NCI-H748 treated with DMSO at 0.1 percent for 48 hours (cell line): ENCODE results near the gene H2AZ1.

Experiments
- DNase-seq: peaks from one replicate; lab custom pipeline; 2025; lab: John Stamatoyannopoulos, UW

Gene H2AZ1

DNA sequence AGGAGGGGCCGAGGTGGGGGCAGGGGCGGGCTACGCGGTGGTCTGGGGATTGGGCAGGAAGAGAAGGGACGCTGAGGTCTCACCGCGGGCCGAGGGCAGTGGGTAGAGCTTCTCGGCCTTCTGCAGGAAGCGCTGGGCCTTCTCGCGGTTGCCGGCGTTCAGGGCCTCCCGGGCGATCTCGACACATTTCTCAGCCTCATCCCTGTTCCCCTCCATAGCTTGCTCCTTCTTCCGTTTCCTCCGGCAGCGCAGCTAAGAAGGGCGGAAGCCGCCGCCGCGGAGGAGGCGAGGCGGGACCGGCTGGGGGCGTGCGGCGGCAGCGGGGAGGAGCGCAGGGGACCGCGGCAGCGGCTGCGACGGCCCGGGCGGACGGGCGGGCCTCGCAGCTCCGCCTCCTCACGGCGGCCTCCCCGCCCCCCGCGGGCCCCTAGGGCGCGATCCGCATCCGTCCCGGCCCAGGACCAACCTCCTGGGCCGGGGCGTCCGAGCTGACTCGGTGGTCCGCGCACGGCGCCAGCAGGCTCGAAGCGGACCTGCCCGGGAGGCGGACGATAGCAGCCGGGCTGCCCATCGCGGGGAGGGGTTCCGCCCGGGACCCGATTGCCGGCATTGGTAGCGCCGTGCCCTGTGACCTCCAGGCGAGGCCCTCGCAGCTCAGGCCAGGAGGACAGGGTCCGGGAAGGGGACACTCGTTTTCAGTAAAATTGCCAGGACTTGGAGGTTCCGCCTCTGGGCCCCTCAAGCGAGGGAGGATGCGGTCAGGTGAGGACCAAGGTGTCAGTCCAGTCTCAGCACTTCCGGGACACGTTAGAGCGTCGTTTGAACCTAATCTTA lies 3.5 kb downstream of the H2AZ1 start, which contains the start of gene DNAJB14:
Gene DNAJB14, minus strand, starts transcription at position 263 of the 834 bp plus-strand sequence. Its CDS starts 47 bp downstream, at position 216.
- peak; percentile 15 for DNase-seq

DNA sequence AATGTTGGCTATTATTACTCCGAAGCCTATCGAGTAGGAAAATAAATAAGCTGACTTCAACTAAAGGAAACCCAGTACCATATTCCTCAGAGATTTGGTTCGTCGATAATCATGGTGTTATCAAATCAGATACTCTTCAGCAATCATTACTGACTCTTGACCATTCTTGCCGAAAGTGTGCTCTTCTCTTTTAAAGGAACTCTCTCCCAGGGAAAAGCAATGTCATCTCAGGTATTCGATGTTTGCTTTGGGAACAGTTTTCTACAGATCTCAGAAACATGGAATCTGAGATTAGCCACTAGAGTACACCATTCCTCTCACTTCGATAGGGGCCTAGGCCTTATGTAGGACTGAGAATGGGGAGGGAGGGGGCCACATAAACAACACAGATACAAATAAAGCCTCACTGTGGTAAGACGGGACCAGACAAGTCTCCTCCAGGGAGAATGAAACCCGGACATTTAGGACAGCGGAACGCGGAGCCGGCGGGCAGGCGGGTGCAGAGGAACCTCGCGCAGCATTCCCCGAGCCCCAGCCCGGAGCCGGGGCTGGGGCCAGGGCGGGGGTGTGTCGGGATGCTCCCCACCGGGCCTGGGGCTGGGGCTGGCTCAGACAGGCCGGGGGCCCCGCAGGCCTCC lies 4.2 kb downstream of the H2AZ1 start:
- no peak for DNase-seq

DNA sequence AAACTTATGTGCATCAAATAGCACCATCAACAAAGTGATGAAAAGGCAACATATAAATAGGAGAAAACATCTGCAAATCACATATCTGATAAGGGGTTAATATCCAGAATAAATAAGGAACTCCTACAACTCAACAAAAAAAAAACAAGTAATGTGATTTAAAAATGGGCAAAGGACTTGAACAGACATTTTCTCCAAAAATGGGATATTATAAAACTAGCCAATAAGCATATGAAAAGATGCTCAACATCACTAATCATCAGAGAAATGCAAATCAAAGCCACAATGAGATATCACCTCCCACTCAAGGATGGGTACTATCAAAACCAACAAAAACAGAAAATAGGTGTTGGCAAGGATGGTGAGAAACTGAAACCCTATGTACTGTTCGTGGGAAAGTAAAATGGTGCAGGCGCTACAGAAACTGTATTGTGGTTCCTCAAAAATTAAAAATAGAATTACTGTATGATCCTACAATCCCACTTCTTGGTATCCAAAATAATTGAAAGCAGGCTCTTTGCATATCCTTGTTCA lies 6.1 kb downstream of the H2AZ1 start:
- DNase-seq, result no peak

DNA sequence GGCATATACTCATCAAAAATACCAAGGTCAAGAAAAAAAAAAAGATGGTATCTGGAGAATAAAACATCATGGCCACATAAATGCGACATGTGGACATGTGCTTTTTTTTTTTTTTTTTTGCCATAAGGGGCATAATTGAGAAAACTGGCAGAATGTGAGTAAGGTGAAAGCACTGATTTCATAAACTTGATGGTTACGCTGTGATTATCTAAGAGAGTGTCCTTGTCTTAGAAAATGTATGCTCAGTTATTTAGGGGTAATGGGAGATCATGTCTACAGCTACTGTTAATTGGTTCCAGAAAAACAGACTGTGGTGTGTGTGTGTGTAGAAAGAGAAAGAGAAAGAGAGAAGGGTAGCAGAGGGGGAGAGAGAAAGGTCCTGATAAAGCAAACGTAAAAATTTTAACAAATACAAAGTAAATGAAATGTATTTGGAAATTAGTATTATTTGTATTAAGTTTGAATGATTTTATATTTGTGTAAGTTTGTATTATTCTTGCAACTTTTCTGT lies 11.8 kb downstream of the H2AZ1 start:
- no peak for DNase-seq

DNA sequence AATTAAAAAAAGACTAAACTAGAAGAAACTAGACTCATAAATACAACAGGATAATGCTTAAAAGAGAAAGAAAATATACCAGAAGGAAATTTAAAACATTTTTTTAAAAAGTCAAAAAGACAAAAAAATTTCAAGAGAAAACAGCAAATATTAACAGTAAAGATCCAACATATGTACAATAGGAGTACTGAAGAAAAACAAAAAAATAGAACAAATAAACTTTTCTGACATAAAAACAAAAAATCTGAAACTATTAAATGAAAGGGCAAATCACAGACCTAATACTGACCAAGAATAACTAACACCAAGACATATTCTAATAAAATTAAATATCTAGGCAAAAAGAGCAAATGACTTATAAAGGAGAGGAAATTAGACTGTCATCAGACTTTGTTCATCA lies 15.2 kb downstream of the H2AZ1 start:
- DNase-seq, result no peak

DNA sequence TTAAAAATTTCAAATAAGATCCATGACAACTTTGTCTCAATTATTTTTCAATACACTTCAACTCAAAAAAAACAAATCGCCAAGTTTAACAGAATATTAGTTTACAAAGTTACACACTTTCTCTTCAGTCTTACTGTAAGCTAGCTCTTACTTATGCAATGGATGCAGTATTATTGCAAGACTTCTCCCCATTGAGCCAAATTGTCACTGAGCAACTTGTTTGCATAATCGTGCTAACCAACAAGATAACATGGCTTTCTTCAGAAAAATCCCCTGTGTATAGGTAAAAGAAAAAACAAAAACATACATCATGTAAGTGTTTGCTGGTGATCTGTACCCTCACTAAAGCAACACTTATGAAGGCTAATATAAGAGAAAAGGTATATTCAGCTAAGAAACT lies 22.5 kb downstream of the H2AZ1 start:
- DNase-seq, result no peak

DNA sequence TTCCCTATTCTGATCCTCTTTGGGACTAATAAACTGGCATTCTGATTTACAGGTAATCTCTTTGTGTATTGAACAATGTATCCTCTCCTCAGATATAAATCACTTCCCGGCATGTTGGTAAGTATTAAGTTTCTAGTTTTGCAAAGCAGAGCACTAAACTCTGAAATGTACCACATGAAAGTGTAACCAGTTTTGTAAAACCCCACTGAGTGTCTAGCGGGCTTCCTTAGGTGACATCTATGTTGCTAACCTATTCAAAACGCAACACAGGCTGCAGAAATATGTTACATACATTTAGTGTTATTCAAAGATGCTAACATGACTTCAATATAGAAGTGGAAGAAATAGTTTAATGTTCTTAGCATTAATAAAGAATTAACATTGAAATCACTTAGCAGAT lies 28.9 kb downstream of the H2AZ1 start:
- no peak for DNase-seq

DNA sequence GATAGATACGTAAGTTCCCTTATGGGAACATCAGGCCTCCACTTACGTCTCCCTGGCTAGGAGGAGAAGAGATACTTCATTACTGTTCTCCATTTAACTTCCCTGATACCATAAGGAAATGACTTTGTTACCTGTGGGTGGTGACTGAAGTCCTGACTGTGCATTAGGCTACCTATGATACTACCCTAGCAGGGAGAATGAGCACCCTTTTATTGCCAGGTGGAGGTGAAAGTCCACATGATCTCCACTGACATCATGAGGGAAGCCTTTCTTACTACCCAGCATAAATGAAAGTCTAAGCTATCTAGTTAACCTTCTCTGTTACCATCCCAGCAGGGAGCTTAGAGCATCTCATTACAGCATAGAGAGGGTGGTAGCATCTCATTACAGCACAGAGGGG lies 31.4 kb downstream of the H2AZ1 start:
- no peak for DNase-seq

DNA sequence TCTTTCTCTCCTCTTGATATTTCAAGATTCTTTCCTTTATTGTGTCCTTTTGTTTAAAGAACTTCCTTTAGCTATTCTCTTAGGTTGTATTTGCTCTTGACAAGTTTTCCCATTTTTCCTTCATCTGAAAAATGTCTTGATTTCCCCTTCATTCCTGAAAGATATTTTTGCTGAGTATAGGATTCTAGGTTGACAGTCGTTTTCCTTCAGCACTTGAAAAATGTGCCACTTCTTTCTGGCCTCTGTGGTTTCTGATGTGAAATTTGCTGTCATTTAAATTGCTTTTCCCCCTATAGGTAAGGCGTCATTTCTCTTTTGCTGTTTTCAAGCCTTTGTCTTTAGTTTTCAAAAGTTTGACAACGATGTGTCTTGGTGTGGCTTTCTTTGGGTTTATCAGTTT lies 32.5 kb downstream of the H2AZ1 start:
- no peak for DNase-seq

DNA sequence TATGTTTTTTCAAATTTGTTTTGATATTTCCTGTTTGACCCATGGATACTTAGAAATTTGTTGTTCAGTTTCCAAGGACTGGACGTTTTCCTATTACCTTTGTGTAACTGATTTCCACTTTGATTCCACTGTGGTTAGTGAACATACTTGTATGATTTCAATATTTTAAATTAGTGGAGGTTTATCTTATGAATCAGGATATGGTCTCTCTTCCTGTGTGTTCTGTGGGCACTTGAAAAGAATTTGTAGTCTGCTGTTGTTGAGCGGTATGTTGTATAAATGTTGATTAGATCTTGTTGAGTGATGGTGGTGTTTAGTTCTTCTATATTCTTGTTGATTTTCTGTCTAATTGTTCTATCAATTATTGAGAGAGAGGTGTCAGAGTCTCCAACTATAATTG lies 34.6 kb downstream of the H2AZ1 start:
- DNase-seq, result no peak
